OCI-LY7 (cell line): ENCODE results near the gene MRFAP1. TPM values are rescaled to one million over a fixed set of nuclear protein-coding genes. Genes with fewer than 3 reads are reported as not detected.

Experiments
- BruUV-seq: library from RNA; stranded (reverse); fragments of 400-500 nt; replicated peaks from 2 replicates; lab custom pipeline; 2021; lab: Mats Ljungman, UMichigan
- CTCF ChIA-PET: fragments of 300-600 bp; sonication (Branson Sonifier 250); formaldehyde crosslinking; loops from one replicate; lab custom pipeline; 2022; ENCODE audit warnings: antibody characterized with exemption; ENCODE audit not compliant: unreplicated experiment; lab: Charles Lee
- POLR2A ChIA-PET: fragments of 300-600 bp; sonication (Branson Sonifier 250); formaldehyde crosslinking; loops from one replicate; lab custom pipeline; 2022; ENCODE audit warnings: antibody characterized with exemption; lab: Charles Lee
- DNase-seq: peaks from one replicate; pipeline ENCODE4 v3.0.0-alpha.2; 2015; ENCODE audit warnings: low spot score
- H2AFZ ChIP-seq: fragments of 200-600 bp; sonication (generic), shearing (Covaris generic); 2 replicates; pipeline ENCODE4 v1.6.1; 2014; ENCODE audit warnings: mild to moderate bottlenecking, antibody characterized with exemption, low read length, moderate library complexity
- H3K27ac ChIP-seq: fragments of 200-600 bp; sonication (generic); 2 replicates; pipeline ENCODE4 v1.5.1; 2014; ENCODE audit warnings: mixed run types, low read depth, mild to moderate bottlenecking, moderate library complexity, low read length, inconsistent platforms; ENCODE audit not compliant: poor library complexity, severe bottlenecking
- H3K36me3 ChIP-seq: fragments of 200-600 bp; sonication (generic); 2 replicates; pipeline ENCODE4 v1.6.1; 2014; ENCODE audit warnings: mild to moderate bottlenecking, antibody characterized with exemption, low read length, moderate library complexity, mixed read lengths; ENCODE audit not compliant: insufficient read depth
- H3K4me1 ChIP-seq: fragments of 200-600 bp; sonication (generic); 2 replicates; pipeline ENCODE4 v1.5.1; 2014; ENCODE audit warnings: mild to moderate bottlenecking, low read length; ENCODE audit not compliant: insufficient read depth, poor library complexity, severe bottlenecking
- H3K4me2 ChIP-seq: fragments of 200-600 bp; sonication (generic); 2 replicates; pipeline ENCODE4 v1.6.1; 2014; ENCODE audit warnings: mild to moderate bottlenecking, low read length
- H3K4me3 ChIP-seq: fragments of 200-600 bp; sonication (generic); 2 replicates; pipeline ENCODE4 v1.5.1; 2014; ENCODE audit warnings: mild to moderate bottlenecking, low read depth, low read length; ENCODE audit not compliant: poor library complexity, severe bottlenecking
- H3K79me2 ChIP-seq: fragments of 200-600 bp; sonication (generic); 2 replicates; pipeline ENCODE4 v1.6.1; 2016; ENCODE audit warnings: low read depth, mild to moderate bottlenecking, low read length, moderate library complexity, mixed read lengths; ENCODE audit not compliant: insufficient read depth
- H3K9me2 ChIP-seq: fragments of 200-600 bp; sonication (generic); 2 replicates; pipeline ENCODE4 v1.6.1; 2016; ENCODE audit warnings: mild to moderate bottlenecking, low read length, mixed read lengths; ENCODE audit not compliant: insufficient read depth
- H3K9me3 ChIP-seq: fragments of 200-600 bp; sonication (generic); 2 replicates; pipeline ENCODE4 v1.6.1; 2014; ENCODE audit warnings: mild to moderate bottlenecking, mixed run types, low read length, mixed read lengths
- H4K20me1 ChIP-seq: fragments of 200-600 bp; sonication (generic); 2 replicates; pipeline ENCODE4 v1.6.1; 2014; ENCODE audit warnings: mild to moderate bottlenecking, antibody characterized with exemption, low read length, moderate library complexity, mixed read lengths; ENCODE audit not compliant: insufficient read depth
- CTCF ChIP-seq: fragments of 200-600 bp; sonication (generic); conservative IDR thresholded peaks from 2 replicates; pipeline ENCODE4 v1.5.1; 2014; ENCODE audit warnings: mild to moderate bottlenecking, antibody characterized with exemption, low read length, moderate library complexity, mixed read lengths
- EZH2phosphoT487 ChIP-seq: fragments of 200-600 bp; sonication (generic); IDR thresholded peaks from 2 replicates; pipeline ENCODE4 v1.6.1; 2018; ENCODE audit warnings: low read depth, borderline replicate concordance, mild to moderate bottlenecking, mixed run types, antibody characterized with exemption, low read length, moderate library complexity, mixed read lengths
- intact Hi-C: fragments of 100-400 bp; cut with micrococcal nuclease; formaldehyde crosslinking; loops from one replicate; pipeline ENCODE4 v1.10.0; 2022; ENCODE audit not compliant: unreplicated experiment
- total RNA-seq, 2 experiments: library from RNA; depleted of rRNA in 1 of 2; stranded (reverse); fragments of >200 nt in 1 of 2; shearing (Covaris generic) in 1 of 2; gene quantifications; 2 replicates each; pipeline ENCODE4 v1.2.3, GENCODE V29; 2014 to 2022

The MRFAP1 gene
- total RNA-seq, 2 experiments from 2014 or later: 90.8 to 224 TPM

- Histone ChIP-seq H3K27ac (no peak overlapping the region), H3K4me3 (no peak overlapping the region), H3K9me3 (no peaks in the 10 kb centered on the region), H2AFZ (no peak overlapping the region), H3K9me2 (no peaks in the 10 kb centered on the region), H3K36me3 (no peaks in the 10 kb centered on the region), H3K79me2 (no peaks in the 10 kb centered on the region), H3K4me2 (no peak overlapping the region), H3K4me1 (no peaks in the 10 kb centered on the region), H4K20me1 (no peaks in the 10 kb centered on the region)
- POLR2A ChIA-PET: no interaction called here
- CTCF ChIA-PET: no interaction called here
- DNase-seq: no peak
- intact Hi-C loops: loop anchor here (10.0 kb wide), 1 partner anchor 956 kb away; no protein-coding TSS in a partner anchor
- no TSS peak for BruUV-seq
- TF ChIP-seq CTCF (no peak), EZH2phosphoT487 (no peak)
These were observed 48.5 kb downstream of the MRFAP1 start for GRCh38 chr4:6688879-6689505.

DNA sequence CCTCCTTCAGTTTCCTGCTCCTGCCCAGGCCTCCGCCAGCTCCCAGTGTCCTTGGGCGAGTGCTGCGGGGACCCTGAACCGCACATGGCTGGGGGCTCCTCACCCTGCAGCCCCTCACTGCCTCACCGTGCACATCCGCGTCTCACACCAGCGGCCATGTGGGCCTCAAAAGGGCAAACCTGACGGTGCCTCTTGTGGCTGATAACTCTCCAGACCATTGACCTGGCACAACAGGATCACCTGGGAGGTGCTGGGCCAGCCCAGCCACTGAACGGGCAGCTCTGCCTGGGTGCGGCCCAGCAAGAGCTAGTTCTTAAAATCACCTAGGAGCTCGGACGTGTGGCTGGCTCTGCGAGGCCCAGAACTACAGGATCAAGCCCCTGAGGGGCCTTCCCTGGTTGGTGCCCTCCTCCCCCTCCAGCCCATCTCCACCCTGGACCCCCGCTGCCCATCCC is 49.0 kb downstream of the MRFAP1 start:
- Histone ChIP-seq H3K4me1 (no peaks in the 10 kb centered on the region), H3K4me2 (no peak overlapping the region), H3K36me3 (no peaks in the 10 kb centered on the region), H3K9me3 (no peaks in the 10 kb centered on the region), H4K20me1 (no peaks in the 10 kb centered on the region), H3K79me2 (no peaks in the 10 kb centered on the region), H3K4me3 (no peak overlapping the region), H2AFZ (no peak overlapping the region), H3K9me2 (no peaks in the 10 kb centered on the region), H3K27ac (no peak overlapping the region)
- ChIA-PET CTCF (no interaction called here), POLR2A (no interaction called here)
- intact Hi-C loops: loop anchor here (10.0 kb wide), 1 partner anchor 955 kb away; no protein-coding TSS in a partner anchor
- TF ChIP-seq EZH2phosphoT487 (no peak), CTCF (no peak)
- BruUV-seq: no TSS peak
- DNase-seq: no peak

Other genes with a start within 250 kb of the MRFAP1 start
- not detected in 2 replicates for gene PPP2R2C, start 168.1 kb upstream of the MRFAP1 start, total RNA-seq (2014; rRNA removed; shearing (Covaris generic))
- not detected in 2 replicates for gene PPP2R2C, start 168.1 kb upstream of the MRFAP1 start, total RNA-seq (2022)
- 11.0 and 13.7 TPM in 2 replicates for gene MAN2B2, start 65.5 kb upstream of the MRFAP1 start, total RNA-seq (2014; rRNA removed; shearing (Covaris generic))
- 19.4 and 20.4 TPM in 2 replicates for gene MAN2B2, start 65.5 kb upstream of the MRFAP1 start, total RNA-seq (2022)
- gene S100P, start 53.2 kb downstream of the MRFAP1 start, total RNA-seq (2014; rRNA removed; shearing (Covaris generic)): not detected in 2 replicates
- not detected in 2 replicates for gene S100P, start 53.2 kb downstream of the MRFAP1 start, total RNA-seq (2022)
- gene MRFAP1L1, start 69.2 kb downstream of the MRFAP1 start, total RNA-seq (2014; rRNA removed; shearing (Covaris generic)): 50.5 and 79.2 TPM in 2 replicates
- gene MRFAP1L1, start 69.2 kb downstream of the MRFAP1 start, total RNA-seq (2022): 49.3 and 50.1 TPM in 2 replicates
- gene BLOC1S4, start 75.5 kb downstream of the MRFAP1 start, total RNA-seq (2014; rRNA removed; shearing (Covaris generic)): 26.5 and 36.1 TPM in 2 replicates
- 26.1 and 32.3 TPM in 2 replicates for gene BLOC1S4, start 75.5 kb downstream of the MRFAP1 start, total RNA-seq (2022)
- gene KIAA0232, start 142.0 kb downstream of the MRFAP1 start, total RNA-seq (2014; rRNA removed; shearing (Covaris generic)): 7.5 and 8.0 TPM in 2 replicates
- 13.5 and 15.8 TPM in 2 replicates for gene KIAA0232, start 142.0 kb downstream of the MRFAP1 start, total RNA-seq (2022)